COR-L47 (cell line): ENCODE measurements around the gene SPEF1.
"Not testable (repeated sequence)": the region's sequence is repeated elsewhere in the genome, so short reads cannot be mapped to it uniquely, and the experiment has no call there.

Source experiments
- DNase-seq: peaks from one replicate; lab custom pipeline; 2025; lab: John Stamatoyannopoulos, UW

Gene SPEF1, protein sequence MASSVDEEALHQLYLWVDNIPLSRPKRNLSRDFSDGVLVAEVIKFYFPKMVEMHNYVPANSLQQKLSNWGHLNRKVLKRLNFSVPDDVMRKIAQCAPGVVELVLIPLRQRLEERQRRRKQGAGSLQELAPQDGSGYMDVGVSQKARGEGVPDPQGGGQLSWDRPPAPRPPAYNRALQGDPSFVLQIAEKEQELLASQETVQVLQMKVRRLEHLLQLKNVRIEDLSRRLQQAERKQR

DNA sequence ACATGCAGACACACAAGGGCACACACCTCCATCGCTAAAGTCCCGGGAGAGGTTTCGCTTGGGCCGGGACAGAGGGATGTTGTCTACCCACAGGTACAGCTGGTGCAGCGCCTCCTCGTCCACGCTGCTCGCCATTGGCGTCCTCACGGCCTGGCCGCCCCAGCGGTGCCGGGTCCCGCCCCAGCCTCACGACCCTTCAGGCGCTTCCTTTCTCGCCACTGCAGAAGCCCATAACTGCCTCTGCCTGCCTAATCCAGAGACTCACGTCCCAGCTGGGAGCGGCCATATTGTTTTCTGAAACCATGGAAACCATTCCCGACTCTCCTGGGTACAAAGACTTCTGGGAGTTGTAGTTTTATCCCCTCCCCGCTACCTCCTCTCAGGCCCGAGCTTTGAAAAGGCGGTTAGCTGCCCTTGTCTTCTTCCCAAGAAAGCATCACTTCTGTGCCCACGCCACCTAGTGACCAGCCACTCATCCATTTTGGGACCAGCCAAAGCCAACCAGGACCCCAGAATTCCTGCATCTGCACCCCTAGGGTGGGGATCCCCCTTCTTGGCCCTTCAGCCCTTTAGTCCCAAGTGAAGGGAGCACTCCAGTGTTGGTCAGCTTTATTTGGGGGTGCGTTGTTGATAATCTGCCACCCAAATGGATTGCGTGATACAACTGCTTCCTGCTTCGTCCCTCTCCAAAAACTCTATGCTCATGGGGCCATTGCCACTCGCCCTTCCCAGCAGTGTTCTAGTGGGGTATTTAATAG lies at the start of gene SPEF1:
Gene SPEF1, minus strand, starts transcription at position 296 of the 758 bp plus-strand sequence. Its CDS starts 161 bp downstream, at position 135.
- DNase-seq = peak; percentile 91

DNA sequence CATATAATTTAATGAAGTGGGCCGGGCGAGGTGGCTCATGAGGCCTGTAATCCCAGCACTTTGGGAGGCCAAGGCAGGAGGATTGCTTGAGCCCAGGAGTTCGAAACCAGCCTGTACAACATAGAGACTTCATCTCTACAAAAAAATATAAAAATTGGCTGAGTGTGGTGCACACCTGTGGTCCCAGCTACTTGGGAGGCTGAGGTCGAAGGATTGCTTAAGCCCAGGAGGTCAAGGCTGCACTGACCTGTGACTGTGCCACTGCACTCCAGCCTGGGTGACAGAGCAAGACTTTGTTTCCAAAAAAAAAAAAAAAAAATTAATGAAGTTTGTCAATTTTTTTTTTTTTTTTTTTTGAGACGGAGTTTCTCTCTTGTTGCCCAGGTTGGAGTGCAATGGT lies 48.6 kb upstream of the SPEF1 start:
- not testable (repeated sequence) for DNase-seq

DNA sequence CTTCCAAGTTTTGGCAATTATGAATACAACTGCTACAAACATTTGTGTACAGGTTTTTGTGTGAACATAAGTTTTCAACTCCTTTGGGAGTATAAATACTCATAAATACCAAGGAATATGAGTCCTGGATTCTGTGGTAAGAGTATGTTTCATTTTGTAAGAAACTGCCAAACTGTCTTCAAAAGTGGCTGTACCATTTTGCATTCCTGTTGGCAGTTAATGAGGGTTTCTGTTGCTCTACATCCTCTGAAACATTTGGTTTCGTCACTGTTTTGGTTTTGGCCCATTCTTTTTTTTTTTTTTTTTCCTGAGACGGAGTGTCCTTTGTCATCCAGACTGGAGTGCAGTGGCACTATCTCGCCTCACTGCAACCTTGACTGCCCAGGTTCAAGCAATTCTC lies 47.5 kb upstream of the SPEF1 start:
- no peak for DNase-seq

DNA sequence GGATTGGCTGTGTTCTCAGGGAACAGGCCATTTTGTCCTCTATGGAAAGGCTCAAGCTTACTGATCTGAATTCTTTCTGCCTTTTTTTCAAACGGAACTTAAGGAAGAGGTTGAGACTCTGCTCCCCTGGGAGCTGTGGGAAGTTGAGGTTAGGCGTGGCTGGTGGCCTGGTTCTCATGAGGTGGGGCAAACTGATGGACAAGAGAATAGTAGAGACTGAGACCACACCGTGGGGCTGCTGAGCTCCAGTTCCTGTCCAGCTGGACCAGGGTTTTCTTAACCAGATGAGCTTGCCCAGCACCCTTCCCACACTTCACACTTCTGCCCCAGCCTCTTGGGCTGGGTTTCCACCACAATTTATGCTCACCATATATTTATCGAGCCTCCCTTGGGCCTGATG lies 45.2 kb upstream of the SPEF1 start:
- DNase-seq = no peak

DNA sequence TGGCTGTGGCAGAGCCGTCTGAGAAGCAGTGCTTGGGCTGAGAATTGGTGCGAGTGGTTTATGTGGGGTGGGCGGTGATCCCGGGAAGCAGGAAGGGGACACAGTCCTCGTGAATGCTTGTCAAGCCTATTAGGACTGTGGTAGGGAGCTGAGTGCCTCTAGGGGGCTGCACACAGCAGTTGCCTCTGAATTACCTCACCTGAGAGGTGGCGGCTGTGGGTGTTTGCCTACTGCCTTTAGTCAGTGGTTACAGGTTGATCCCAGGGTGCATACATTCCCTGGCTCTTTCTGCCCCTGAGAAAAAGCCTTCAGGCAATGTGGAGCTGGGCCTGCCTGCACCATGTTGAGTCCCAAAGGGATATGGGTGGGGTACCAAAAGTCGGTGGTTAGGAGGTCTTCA lies 44.3 kb upstream of the SPEF1 start:
- DNase-seq = no peak

DNA sequence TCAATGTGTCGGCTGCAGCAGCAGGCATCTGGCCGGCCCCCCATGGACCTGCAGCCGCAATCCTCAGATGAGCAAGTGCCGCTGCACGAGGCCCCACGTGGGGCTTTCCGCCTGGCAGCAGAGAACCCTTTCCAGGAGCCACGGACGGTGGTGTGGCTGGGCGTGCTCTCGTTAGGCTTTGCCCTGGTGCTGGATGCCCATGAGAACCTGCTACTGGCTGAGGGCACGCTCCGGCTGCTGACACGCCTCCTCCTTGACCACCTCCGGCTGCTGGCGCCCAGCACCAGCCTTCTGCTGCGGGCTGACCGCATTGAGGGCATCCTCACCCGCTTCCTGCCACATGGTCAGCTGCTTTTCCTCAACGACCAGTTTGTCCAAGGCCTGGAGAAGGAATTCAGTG lies 42.6 kb upstream of the SPEF1 start:
- DNase-seq = no peak

DNA sequence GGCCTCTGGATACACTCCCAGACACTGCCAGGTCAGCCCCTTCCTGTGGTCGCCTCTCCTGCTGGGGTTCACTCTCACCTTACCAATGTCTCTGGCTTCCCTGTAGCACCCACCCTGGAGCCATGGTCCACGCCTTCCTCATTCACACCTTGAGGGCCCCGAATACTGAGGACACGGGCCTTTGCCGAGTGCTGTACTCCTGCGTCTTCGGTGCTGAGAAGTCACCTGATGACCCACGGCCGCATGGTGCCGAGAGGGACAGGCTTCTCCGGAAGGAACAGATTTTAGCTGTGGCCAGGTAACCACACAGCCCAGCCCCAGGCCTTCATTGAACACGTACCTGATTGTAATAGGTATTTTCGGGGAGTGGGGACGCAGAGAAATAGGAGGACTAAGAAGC lies 40.7 kb upstream of the SPEF1 start:
- no peak for DNase-seq

DNA sequence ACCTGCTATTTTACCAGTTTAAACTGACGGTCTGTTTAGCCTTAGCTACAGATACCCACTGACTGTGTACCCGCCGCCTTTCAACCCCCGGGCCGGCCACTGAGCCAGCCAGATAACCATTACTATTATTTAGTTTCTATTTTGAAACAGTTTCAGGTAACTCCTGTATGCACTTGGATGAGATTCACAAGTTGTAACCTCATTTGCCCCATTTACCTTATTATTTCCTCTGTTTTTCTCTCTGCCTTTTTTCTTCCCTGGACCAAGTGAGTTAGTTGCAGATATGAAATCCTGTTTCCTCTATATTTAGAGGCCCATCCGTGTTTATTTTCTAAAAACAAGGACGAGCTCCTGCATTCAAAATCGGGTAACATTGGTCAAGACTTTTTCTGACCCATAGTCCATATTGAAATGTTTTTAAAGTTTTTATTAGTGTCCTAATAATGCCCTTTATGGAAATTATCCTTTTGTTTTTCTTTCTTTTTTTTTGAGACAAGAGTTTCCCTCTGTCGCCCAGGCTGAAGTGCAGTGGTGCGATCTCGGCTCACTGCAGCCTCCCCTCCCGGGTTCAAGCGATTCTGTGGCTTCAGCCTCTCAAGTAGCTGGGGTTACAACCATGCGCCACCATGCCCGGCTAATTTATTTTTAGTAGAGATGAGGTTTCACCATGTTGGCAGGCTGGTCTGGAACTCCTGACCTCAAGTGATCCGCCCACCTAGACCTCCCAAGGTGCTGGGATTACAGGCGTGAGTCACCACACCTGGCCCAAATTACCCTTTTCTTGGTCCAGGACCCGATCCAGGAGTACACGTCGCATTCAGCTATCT lies 39.9 kb upstream of the SPEF1 start:
- no peak for DNase-seq

DNA sequence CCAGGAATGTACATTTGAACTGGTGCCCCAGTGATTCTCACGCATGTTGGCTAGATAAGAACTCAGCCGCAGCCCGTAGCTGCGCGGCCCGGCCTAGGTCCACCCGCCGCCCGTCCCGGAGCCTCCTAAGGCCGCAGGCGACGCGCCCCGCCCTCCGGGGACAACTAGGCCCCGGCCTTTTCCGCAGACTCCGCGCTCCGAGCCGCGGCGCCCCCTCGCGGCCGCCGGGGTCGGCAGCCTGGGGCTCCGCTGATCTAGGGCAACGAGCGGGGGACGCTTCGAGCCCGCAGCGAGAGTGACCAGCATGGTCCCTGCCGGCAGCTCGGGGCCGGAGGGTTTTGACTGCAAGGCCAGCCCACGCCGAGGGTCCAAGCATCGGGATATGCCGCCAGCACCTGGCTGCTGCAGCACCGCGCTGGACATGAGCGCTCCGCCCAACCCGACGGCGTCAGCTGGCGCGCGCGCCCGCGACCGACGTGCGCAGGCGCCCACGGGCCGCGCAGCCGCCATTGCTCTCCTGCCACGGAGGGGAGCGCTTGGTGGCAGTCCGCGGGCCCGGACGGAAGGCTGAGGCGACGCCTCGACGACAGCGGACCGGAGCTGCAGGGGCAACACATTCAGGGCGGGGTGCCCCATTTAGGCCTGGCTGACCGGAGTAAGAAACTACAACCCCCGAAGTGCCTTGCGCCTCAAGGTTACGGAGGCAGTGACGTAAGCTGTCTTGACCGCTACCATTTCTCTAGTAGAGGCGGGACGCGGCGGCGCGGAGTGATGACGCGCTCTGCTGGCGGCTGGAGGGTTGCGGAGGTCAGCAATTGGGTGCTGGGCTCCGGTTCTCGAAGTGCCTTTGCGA lies 39.0 kb upstream of the SPEF1 start, which contains the start of gene AP5S1:
Gene AP5S1, plus strand, starts transcription at position 500 of the 853 bp plus-strand sequence. CDS start 1,571 bp downstream, outside the sequence.
- peak; percentile 90 for DNase-seq

DNA sequence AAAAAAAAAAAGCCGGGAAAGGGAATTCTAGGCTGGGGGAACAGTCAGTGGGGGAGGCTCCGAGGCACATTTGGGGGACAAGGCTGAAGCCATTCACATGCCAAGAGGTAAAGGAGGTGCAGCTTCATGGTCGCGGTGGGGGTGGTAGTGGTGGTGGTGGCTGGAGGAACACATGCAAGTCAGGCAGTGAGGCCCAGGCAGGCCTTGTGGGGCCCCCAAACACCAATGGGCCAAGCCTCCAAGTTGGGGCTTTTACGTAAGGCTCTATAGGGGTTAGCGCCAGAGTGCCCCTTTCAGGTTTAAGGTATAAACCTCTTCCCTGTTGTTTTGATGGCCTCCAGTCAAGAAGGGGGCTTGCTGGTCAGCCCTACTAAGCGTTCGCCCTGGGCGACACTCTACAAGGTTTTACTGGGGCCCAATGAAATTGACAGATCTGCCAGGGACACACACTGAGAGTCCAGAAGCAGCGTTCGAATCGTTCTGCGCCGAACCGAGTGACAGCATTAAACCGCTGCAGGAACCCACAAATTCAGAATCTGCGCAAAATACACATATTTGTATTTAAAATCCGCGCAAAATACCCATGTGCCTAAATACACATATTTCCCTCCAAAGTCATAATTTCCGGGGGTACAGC lies 38.3 kb upstream of the SPEF1 start:
- DNase-seq = no peak

DNA sequence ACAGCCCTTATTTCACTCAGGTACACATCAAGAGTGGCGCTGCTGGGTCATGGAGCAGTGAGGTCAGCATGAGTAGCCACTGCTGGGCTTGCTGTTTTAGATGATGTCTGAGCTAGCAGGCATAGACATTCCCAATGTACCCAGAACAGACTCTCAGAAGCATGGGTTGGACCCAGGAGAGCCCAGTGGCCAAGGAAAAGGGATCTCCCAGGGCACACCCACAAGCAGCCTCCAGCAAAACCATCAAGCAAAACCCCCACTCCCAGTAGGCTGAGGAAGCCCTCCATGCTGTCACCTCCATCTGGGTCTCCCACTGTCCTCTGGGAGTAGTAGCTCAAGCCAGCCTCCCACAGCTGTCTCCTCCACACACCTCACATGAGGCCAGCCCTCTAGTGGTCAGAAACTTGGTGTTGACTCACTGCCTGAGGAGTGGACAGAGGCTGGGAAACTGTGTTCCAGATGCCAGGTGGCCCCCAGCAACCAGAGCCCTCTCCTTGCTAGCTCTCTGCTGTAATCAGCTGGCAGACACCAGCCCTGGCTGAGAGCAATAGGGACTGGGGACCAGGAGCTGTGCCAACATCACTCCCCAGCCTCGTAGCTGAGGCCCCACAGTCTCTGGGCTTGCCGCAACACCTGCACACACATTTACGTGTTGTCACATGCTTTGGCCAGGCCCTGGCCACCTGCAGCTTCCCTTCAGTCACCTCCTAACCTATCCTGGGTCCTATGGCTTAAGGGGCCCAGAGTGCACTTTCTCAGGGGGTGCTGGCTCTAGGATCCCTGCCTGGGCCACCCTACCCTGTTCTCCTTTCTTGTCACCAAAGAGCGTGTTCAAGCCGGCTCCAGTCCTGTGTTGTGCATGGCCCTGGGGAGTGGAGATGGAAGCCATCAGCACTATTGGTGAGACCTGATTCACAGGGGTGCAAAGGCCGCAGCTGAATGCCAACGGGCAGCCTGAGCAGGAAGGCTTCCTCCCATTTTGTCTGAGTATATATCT lies 37.2 kb upstream of the SPEF1 start:
- DNase-seq = peak; percentile 90

DNA sequence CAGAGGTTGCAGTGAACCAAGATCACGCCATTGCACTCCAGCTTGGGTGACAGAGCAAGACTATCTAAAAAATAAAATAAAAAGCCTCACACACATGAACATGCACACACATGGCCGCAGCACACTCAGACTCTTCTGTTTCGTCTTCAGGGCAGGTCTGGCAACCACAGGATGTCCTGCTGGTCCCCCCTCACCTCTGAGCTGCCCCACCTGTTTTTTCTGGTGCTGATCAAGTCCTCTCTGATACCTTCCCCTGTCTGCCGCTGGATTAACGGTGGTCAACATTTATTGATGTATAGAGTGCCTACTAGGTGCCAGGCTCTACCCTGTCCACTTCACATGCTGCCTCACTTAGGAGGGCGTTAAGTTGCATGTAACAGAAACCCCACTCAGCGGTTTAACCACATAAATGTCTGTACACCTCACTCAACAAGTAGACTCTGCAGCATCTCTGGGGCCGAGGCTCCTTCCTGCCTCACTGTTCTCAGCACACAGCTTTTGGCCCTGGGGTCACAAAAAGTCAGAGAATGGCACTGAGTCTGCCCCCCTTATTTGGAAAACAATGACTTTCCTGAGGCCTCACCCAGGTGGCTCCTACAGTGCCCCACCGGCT lies 34.6 kb upstream of the SPEF1 start:
- no peak for DNase-seq

DNA sequence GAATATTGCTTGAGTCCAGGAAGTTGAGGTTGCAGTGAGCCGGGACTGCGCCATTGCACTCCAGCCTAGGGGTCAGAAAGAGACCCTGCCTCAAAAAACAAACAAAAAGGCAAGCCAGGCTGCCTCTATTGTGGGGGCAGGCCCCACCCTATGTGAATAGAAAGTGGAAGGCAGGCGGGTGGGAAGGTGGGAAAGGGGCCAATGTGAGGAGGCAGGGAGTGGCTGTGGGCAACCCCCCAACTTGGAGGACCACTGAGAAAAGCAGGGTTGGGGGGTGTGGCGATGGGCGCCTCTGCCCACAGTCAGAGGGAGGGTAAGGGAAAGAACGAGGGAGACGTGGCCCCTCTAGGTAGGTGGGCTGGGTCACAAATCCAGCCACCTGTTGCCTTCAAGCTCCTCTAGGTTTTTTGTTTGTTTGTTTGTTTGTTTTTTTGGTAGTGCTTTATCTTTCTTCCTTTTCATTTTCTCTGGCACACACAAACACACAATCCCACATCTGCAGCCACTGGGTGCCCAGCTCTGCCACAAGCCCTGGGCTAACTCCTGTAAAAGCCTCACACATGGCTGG lies 33.8 kb upstream of the SPEF1 start:
- DNase-seq = no peak

DNA sequence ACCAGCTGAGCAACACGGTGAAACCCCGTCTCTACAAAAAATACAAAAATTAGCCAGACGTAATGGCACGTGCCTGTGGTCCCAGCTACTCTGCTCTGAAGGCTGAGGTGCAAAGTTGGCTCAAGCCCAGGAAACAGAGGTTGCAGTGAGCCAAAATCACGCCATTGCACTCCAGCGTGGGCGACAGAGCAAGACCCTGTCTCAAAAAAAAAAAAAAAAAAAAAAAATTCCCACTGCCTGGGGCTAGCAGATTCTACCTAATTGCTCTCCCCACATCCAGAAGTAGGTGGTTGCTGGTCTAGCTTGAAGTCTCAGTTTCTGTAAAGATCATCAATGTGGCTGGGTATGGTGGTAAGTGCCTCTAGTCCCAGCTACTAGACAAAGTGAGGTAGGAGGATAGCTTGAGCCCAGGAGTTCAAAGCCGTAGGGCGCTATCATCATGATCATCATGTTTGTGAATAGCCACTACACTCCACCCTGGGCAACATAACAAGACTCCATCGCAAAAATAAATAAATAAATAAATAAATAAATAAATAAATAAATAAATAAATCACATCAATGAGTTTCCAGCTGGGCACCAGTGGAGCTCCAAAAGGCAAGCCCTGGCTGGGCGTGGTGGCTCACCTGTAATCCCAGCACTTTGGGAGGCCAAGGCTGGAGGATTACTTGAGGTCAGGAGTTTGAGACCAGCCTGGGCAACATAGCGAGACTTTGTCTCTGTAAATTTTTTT lies 32.8 kb upstream of the SPEF1 start:
- no peak for DNase-seq

DNA sequence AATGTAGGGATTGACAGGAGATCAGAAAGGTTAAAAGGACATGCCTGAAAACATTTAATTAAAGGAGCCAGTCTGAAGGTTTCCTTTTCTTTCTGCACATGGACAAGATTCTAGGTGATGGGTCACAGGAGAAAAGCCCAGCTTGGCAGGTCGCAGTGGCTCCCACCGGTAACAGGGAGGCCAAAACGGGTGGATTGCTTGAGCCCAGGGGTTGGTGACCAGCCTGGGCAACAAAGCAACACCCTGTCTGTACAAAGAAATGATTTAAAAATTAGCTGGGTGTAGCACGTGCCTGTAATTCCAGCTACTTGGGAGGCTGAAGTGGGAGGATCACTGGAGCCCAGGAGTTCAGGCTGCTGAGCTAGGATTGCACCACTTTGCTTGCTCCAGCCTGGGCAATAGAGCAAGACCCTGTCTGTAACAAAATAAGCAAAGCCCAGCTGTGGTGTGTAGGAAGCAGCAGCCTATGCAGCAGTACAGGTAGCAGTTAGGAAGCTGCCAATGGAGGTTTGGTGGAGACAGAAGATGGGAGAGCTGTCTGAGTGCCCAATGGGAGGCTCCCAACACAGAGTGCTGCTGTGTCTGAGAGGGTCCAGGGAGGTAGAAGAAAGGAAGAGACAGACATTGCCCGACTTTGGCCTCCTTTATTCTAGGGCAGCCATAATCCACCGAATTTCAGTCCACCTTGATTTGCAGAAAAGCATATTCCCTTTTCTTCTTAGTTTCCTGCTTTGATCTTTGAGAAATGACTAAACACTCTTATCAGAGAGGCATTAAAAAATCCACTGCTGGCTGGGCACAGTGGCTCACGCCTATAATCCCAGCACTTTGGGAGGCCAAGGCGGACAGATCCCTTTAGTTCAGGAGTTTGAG lies 32.0 kb upstream of the SPEF1 start:
- no peak for DNase-seq

DNA sequence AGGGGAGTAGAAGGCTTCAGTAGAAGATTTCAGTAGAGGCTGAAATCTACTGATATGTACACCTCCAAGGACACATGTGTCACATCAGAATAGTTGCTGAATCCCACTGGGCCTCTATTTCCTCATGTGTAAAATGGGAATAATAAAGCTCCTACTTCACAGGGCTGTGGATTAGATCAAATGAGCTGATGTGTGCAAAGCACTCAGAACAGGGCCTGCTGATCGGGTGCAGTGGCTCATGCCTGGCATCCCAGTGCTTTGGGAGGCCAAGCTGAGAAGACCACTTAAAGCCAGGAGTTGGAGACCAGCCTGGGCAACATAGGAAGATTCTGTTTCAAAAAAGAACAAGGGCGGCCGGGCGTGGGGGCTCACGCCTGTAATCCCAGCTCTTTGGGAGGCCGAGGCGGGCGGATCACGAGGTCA lies 31.0 kb upstream of the SPEF1 start:
- DNase-seq = no peak

DNA sequence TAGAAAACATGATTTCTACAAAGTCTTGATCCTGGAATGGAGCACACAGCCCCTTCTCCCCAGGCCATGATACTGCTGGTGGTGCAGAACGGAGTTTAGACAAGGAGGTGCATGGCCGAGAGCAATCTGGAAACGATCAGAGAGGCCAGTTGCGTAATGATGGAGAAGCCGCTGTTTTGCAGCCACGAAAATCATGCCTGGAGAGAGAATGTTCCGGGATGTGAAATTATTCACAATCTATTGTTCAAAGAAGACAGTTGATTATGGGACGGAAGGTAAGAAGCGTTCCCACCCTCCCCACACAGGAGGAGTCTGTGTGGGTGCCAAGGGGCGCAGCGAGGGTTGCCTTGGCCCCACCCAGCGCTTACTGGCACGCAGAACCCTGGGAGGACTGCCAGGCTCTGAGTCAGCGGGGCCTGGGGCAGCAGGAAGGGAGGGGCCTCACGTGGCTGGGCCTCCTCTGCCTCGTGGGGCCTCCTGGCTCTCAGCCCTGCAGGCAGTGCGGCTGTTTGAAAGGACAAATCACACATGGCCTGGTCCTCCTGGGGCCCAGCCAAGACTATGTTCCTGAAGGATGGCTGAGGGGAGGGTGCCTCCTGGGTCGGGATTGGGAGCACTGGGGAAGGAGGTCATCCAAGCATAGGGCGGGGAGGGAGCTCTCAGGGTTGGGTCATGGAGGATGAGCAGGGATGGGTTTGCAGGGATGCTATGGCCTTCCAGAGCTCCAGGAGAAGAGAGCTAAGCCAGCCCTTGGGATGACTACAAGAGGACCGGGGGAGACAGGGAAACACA lies 30.4 kb upstream of the SPEF1 start:
- DNase-seq = peak; percentile 99
